ENCODE measurements around the gene PFN4. TPM values are rescaled to one million over a fixed set of nuclear protein-coding genes. Genes with fewer than 3 reads are reported as not detected.

The PFN4 gene
- polyA plus RNA-seq, 3 donors from 2014 or later: not detected

GRCh38 chr2:24083567-24084385 lies 39.4 kb downstream of the PFN4 start:
- Mint-ChIP-seq H3K9me3 (no peaks in the 10 kb centered on the region), H3K27ac (peak overlapping the region in 5 of 6 donors; percentile 61 to 80 (median 62)), H3K4me1 (peaks cover 17 to 23% of the 10 kb centered on the region in 2 donors), H3K4me3 (peak overlapping the region; percentile 78 to 89 (median 83)), H3K27me3 (ENCODE audit: low read depth in 3 of 3) (peaks cover 0 to 6% (median 1%) of the 10 kb centered on the region in 3 donors), H3K36me3 (peaks cover 0 to 12% (median 4%) of the 10 kb centered on the region in 3 donors)
- no peak for DNase-seq

GRCh38 chr2:24082787-24083566 lies 40.2 kb downstream of the PFN4 start:
- Mint-ChIP-seq H3K9me3 (no peaks in the 10 kb centered on the region), H3K36me3 (peaks cover 0 to 9% (median 4%) of the 10 kb centered on the region in 3 donors), H3K27ac (peak overlapping the region in 1 of 6 donors; percentile 61), H3K4me1 (peaks cover 18 to 30% of the 10 kb centered on the region in 2 donors), H3K27me3 (ENCODE audit: low read depth in 3 of 3) (peaks cover 0 to 6% (median 1%) of the 10 kb centered on the region in 3 donors), H3K4me3 (peak overlapping the region in 4 of 5 donors; percentile 15 to 89 (median 80))
- DNase-seq: no peak

- H3K27me3 Mint-ChIP-seq (ENCODE audit: low read depth in 3 of 3): peaks cover 5 to 17% (median 6%) of the 10 kb centered on the region in 3 donors
- H3K4me3 Mint-ChIP-seq: no peak overlapping the region
- no peaks in the 10 kb centered on the region for H3K9me3 Mint-ChIP-seq
- peaks cover 30 to 44% of the 10 kb centered on the region in 2 donors for H3K4me1 Mint-ChIP-seq
- DNase-seq: no peak
- no peak overlapping the region for H3K27ac Mint-ChIP-seq
- peaks cover 0 to 9% (median 4%) of the 10 kb centered on the region in 3 donors for H3K36me3 Mint-ChIP-seq
Observed at GRCh38 chr2:24080701-24081100, 42.4 kb downstream of the PFN4 start.

DNA sequence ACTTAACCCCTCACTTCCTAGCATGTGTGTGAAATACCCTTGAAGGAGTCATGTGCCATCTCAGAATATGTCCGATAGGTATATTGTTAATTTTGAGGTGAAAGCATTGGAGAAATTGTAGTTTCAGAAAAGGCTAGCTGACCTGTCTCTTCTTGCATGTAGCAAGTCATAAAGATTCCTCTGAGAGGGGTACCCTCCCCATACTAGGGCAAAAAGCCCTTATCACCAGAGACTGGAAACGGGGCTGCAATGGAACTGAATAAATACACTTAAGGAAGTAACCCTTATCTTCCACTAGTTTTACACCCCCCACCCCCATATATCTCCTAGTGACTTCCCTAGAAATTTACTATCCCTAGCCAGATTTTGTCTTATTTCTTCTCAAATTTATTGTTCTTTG lies 45.3 kb downstream of the PFN4 start:
- H3K9me3 Mint-ChIP-seq: no peaks in the 10 kb centered on the region
- H3K36me3 Mint-ChIP-seq: peaks cover 0 to 9% (median 4%) of the 10 kb centered on the region in 3 donors
- H3K27me3 Mint-ChIP-seq (ENCODE audit: low read depth in 3 of 3): peaks cover 4 to 17% (median 6%) of the 10 kb centered on the region in 3 donors
- H3K4me1 Mint-ChIP-seq: peaks cover 29 to 43% of the 10 kb centered on the region in 2 donors
- DNase-seq: no peak
- H3K27ac Mint-ChIP-seq: peak overlapping the region; percentile 88 to 99 (median 98)
- H3K4me3 Mint-ChIP-seq: peak overlapping the region; percentile 93 to 100 (median 99)

DNA sequence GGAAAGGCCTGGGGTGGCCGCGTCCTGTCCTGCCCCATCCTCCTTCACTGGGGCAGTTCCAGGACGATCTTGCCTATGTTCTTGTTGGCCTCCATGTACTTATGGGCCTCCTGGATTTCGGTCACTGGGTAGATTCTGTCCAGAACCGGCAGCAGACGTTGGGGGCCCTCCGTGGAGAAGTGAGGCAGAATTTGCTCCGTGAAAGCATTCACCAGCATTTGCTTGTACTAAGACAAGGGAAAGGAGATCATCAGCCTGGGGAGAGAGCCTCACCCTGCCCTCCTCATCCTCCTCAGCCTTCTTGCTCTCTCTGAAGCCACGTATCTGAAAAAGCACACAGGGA lies 45.6 kb downstream of the PFN4 start:
- peaks cover 29 to 46% of the 10 kb centered on the region in 2 donors for H3K4me1 Mint-ChIP-seq
- no peaks in the 10 kb centered on the region for H3K9me3 Mint-ChIP-seq
- DNase-seq: peak in 1 of 3 donors; percentile 2
- peak overlapping the region; percentile 93 to 100 (median 99) for H3K4me3 Mint-ChIP-seq
- H3K27ac Mint-ChIP-seq: peak overlapping the region; percentile 88 to 99 (median 98)
- peaks cover 0 to 9% (median 4%) of the 10 kb centered on the region in 3 donors for H3K36me3 Mint-ChIP-seq
- peaks cover 4 to 17% (median 6%) of the 10 kb centered on the region in 3 donors for H3K27me3 Mint-ChIP-seq (ENCODE audit: low read depth in 3 of 3)

DNA sequence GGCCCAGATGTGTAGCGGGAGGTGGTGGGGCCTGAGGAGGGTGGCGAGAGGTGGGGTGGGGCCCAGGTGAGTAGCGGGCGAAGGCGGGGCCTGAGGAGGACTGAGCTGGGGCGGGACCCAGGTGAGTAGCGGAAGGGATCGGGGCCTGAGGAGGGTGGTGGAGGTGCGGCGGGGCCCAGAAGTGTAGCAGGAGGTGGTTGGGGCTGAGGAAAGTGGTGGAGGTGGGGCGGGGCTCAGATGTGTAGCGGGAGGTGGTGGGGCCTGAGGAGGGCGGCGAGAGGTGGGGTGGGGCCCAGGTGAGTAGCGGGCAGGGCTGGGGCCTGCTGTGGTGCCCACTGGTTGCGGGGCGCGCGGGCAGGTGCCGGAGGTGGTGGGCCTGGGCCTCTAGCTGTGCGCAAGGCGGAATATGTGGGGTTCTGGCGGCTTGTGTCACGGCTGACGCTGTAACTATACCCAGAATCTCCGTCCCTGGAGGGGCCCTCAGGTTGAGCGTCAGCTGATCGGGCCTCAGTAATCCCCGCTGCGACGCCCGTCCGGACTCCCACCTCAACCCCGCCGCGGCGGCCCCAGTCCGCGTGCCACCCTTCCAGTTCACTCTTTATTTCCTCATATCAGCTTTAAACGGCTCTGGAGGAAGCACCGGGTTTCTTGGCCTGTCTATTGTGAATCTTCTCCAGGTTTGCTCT lies 46.1 kb downstream of the PFN4 start:
- H3K4me1 Mint-ChIP-seq: peaks cover 31 to 51% of the 10 kb centered on the region in 2 donors
- H3K4me3 Mint-ChIP-seq: peak overlapping the region; percentile 93 to 100 (median 99)
- no peak for DNase-seq
- peaks cover 0 to 4% (median 3%) of the 10 kb centered on the region in 3 donors for H3K36me3 Mint-ChIP-seq
- H3K27ac Mint-ChIP-seq: peak overlapping the region; percentile 96 to 99 (median 98)
- no peaks in the 10 kb centered on the region for H3K9me3 Mint-ChIP-seq
- H3K27me3 Mint-ChIP-seq (ENCODE audit: low read depth in 3 of 3): peaks cover 4 to 17% (median 6%) of the 10 kb centered on the region in 3 donors

DNA sequence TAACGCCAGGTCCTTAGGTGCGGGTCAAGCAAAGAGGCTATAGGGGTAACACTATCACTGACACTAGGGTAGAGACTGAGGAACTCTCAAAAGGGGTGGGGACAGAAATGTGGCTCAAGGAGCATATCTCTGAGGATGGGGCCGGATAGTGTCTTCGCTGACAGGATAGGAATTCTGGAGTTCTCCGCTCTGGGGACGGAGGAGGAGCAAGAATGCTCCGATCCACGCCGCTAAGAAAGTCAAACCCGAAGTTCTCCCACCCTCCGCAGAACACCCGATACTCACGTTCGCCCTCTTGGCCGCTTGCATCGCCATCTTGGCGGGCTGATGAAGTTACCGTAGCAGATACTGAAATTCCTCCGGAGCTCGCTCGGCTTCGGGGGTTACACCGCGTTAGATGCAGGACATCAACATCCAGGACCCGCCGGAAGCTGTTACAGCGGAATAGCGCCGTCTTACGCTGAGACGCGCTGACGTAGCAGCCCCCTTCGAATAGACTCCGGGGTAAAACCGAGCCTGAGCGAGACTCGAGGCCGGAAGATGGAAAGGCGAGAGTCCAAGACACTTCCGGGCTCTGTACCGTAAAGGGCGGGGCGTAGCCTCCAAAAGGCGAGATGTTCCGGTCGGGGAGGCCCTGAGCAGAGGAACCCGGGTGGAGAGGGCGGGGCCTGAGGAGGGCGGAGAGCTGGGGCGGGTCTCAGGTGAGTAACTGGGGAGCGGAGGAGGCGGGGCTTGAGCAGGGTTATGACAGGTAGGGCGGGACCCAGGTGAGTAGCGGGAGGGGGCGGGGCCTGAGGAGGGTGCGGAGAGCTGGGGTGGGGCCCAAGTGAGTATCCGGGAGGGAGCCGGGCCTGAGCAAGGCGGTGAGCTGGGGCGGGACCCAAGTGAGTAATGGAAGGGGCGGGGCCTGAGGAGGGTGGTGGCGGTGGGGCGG lies 47.0 kb downstream of the PFN4 start, which contains the start of gene SF3B6:
Gene SF3B6 (minus strand): TSS at position 412 of the 934 bp plus-strand sequence. CDS start 97 bp downstream, at position 315.
- Mint-ChIP-seq H3K36me3 (peaks cover 0 to 4% (median 3%) of the 10 kb centered on the region in 3 donors), H3K9me3 (no peaks in the 10 kb centered on the region), H3K27me3 (ENCODE audit: low read depth in 3 of 3) (peaks cover 4 to 15% (median 6%) of the 10 kb centered on the region in 3 donors), H3K27ac (peak within 1 kb of the TSS; percentile 96 to 99 (median 98)), H3K4me3 (peak within 1 kb of the TSS; percentile 93 to 100 (median 99)), H3K4me1 (peaks cover 31 to 52% of the 10 kb centered on the region in 2 donors)
- DNase-seq: peak; percentile 98

- peaks cover 31 to 52% of the 10 kb centered on the region in 2 donors for H3K4me1 Mint-ChIP-seq
- H3K27me3 Mint-ChIP-seq (ENCODE audit: low read depth in 3 of 3): peaks cover 4 to 15% (median 6%) of the 10 kb centered on the region in 3 donors
- peaks cover 0 to 4% (median 3%) of the 10 kb centered on the region in 3 donors for H3K36me3 Mint-ChIP-seq
- no peak for DNase-seq
- peak overlapping the region; percentile 96 to 99 (median 98) for H3K27ac Mint-ChIP-seq
- peak overlapping the region; percentile 93 to 100 (median 99) for H3K4me3 Mint-ChIP-seq
- H3K9me3 Mint-ChIP-seq: no peaks in the 10 kb centered on the region
Observed at GRCh38 chr2:24075259-24075658, 47.9 kb downstream of the PFN4 start.

DNA sequence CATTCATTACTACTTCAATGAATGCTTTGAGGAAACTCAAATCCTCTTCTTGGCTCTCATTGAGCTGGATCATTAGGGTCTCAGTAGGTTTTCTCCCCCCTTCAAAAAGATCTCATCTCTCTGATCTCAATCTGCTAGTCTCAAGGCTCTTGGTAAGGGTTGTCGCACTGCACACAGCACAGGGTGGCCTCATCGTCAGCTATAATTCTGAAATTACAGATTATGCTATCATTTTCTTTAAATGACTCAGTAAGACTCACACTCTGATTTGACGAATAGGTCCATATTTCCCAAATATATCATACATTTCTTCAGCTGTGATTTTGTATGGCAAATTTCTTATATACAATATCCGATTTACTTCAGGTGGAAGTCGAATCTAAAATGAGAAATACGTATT lies 49.3 kb downstream of the PFN4 start:
- Mint-ChIP-seq H3K4me1 (peaks cover 31 to 62% of the 10 kb centered on the region in 2 donors), H3K36me3 (peaks cover 0 to 9% (median 0%) of the 10 kb centered on the region in 3 donors), H3K9me3 (no peaks in the 10 kb centered on the region), H3K27ac (peak overlapping the region in 2 of 6 donors; percentile 34 to 35), H3K4me3 (peak overlapping the region in 1 of 5 donors; percentile 39), H3K27me3 (ENCODE audit: low read depth in 3 of 3) (peaks cover 4 to 11% (median 6%) of the 10 kb centered on the region in 3 donors)
- no peak for DNase-seq

GRCh38 chr2:24072259-24072658 lies 50.9 kb downstream of the PFN4 start:
- Mint-ChIP-seq H3K9me3 (no peaks in the 10 kb centered on the region), H3K27me3 (ENCODE audit: low read depth in 3 of 3) (peaks cover 4 to 6% (median 6%) of the 10 kb centered on the region in 3 donors), H3K4me3 (no peak overlapping the region), H3K36me3 (peaks cover 0 to 9% (median 5%) of the 10 kb centered on the region in 3 donors), H3K27ac (peak overlapping the region in 1 of 6 donors; percentile 34), H3K4me1 (peaks cover 22 to 48% of the 10 kb centered on the region in 2 donors)
- DNase-seq: no peak

DNA sequence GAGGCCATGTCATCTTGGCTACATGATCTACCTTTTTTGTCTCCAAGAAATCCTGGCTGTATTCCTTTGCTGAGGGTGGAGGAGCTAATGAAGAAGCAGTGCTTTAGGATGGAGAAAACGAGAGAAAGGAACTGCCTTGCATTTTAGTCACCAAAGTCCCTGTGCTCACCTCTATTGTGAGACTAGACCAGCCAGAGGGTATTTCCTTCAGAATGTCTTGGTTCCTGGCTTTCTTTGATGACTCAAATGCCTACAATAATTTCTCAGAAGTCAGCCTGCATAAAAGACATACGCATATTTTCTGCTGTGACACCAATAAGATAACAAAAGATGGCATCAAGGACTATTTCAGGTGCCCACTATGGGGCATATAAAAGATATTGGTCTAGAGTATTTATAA lies 57.8 kb downstream of the PFN4 start:
- DNase-seq: no peak
- no peak overlapping the region for H3K27ac Mint-ChIP-seq
- peaks cover 0 to 10% (median 6%) of the 10 kb centered on the region in 3 donors for H3K36me3 Mint-ChIP-seq
- no peaks in the 10 kb centered on the region for H3K9me3 Mint-ChIP-seq
- peaks cover 0 to 11% of the 10 kb centered on the region in 2 donors for H3K4me1 Mint-ChIP-seq
- no peak overlapping the region for H3K4me3 Mint-ChIP-seq
- no peaks in the 10 kb centered on the region for H3K27me3 Mint-ChIP-seq (ENCODE audit: low read depth in 3 of 3)

Measured in immature natural killer cell (primary cell).